ENCODE data around the gene ZSCAN30. TPM values are rescaled to one million over a fixed set of nuclear protein-coding genes. Genes with fewer than 3 reads are reported as not detected.

Gene ZSCAN30
- total RNA-seq, 1 experiment from 2014 or later = 12.1 TPM

- in situ Hi-C loops (cut with HindIII; ENCODE audit: low pct_unique_long_range_greater_than_20kb, low sequenced_read_pairs) = no loop called here
- ChIA-PET POLR2A (no interaction called here), CTCF (no interaction called here)
- H3K36me3 ChIP-seq (ENCODE audit: control insufficient read depth, insufficient read depth, low read length) = no peaks in the 10 kb centered on the region
- H3K4me1 ChIP-seq (ENCODE audit: control insufficient read depth, insufficient read depth, low read length) = no peaks in the 10 kb centered on the region; the same call in 1 of the 2 replicates
- ATAC-seq = peak; percentile 88
- no peak for TF ChIP-seq SIN3A (IDR thresholded peaks at IDR 0.05; ENCODE audit: borderline replicate concordance, insufficient read depth, low read depth, low read length)
- TF ChIP-seq CTCF (IDR thresholded peaks at IDR 0.05) = peak; percentile 87
- H3K27ac ChIP-seq (ENCODE audit: low read length) = no peak overlapping the region
- peak overlapping the region in 1 of 2 experiments; percentile 24; a peak in 2 of 4 replicates for H3K4me3 ChIP-seq (ENCODE audit: low read depth in 2 of 2, low read length in 2 of 2)
- H3K9me3 ChIP-seq (ENCODE audit: control insufficient read depth, insufficient read depth, low read depth, low read length) = no peaks in the 10 kb centered on the region
- no TSS peak for BruUV-seq (replicated peaks)
- peak; percentile 62 for DNase-seq (ENCODE audit: low read depth, low spot score)
- intact Hi-C loops (cut with micrococcal nuclease; ENCODE audit: unreplicated experiment) = loop anchor here (5.0 to 10.0 kb wide), 2 partner anchors 114 to 224 kb away; partner anchors contain the start of gene ZNF24
- no peaks in the 10 kb centered on the region for H3K27me3 ChIP-seq (ENCODE audit: control insufficient read depth, insufficient read depth, low read length)
These were observed 59.0 kb downstream of the ZSCAN30 start for GRCh38 chr18:35231052-35231451.

GRCh38 chr18:35227254-35227653, 62.8 kb downstream of the ZSCAN30 start:
- Histone ChIP-seq H3K36me3 (ENCODE audit: control insufficient read depth, insufficient read depth, low read length) (no peaks in the 10 kb centered on the region), H3K4me3 (ENCODE audit: low read depth in 2 of 2, low read length in 2 of 2) (no peak overlapping the region), H3K9me3 (ENCODE audit: control insufficient read depth, insufficient read depth, low read depth, low read length) (no peaks in the 10 kb centered on the region), H3K4me1 (ENCODE audit: control insufficient read depth, insufficient read depth, low read length) (no peaks in the 10 kb centered on the region; the same call in 1 of the 2 replicates), H3K27me3 (ENCODE audit: control insufficient read depth, insufficient read depth, low read length) (no peaks in the 10 kb centered on the region), H3K27ac (ENCODE audit: low read length) (no peak overlapping the region)
- in situ Hi-C loops (cut with HindIII; ENCODE audit: low pct_unique_long_range_greater_than_20kb, low sequenced_read_pairs) = no loop called here
- ATAC-seq = no peak
- intact Hi-C loops (cut with micrococcal nuclease; ENCODE audit: unreplicated experiment) = no loop called here
- ChIA-PET CTCF (no interaction called here), POLR2A (no interaction called here)
- DNase-seq (ENCODE audit: low read depth, low spot score) = no peak
- no peak for TF ChIP-seq POLR2AphosphoS5 (IDR thresholded peaks at IDR 0.05; ENCODE audit: low read depth, low read length)
- TF ChIP-seq TCF7L2 (IDR thresholded peaks at IDR 0.05; ENCODE audit: low read depth, low read length) = no peak
- TF ChIP-seq CTCF (IDR thresholded peaks at IDR 0.05) = no peak
- no peak for TF ChIP-seq REST (IDR thresholded peaks at IDR 0.05; ENCODE audit: insufficient read depth in 1 of 2, low read depth in 2 of 2, low read length in 1 of 2)
- no peak for TF ChIP-seq SIN3A (IDR thresholded peaks at IDR 0.05; ENCODE audit: borderline replicate concordance, insufficient read depth, low read depth, low read length)
- BruUV-seq (replicated peaks) = no TSS peak

Data from Panc1 (cell line).